Activated CD8-positive, alpha-beta memory T cell treated with anti-CD3 and anti-CD28 coated beads for 4 hours (primary cell): ENCODE results near the gene LGALS9B.
"Not testable (repeated sequence)": the region's sequence is repeated elsewhere in the genome, so short reads cannot be mapped to it uniquely, and the experiment has no call there.

Source experiments
- DNase-seq, 2 donors: peaks; one replicate each; pipeline ENCODE4 v3.0.0-alpha.2; 2020; ENCODE audit warnings: low read depth in 2 of 2

LGALS9B gene

DNA sequence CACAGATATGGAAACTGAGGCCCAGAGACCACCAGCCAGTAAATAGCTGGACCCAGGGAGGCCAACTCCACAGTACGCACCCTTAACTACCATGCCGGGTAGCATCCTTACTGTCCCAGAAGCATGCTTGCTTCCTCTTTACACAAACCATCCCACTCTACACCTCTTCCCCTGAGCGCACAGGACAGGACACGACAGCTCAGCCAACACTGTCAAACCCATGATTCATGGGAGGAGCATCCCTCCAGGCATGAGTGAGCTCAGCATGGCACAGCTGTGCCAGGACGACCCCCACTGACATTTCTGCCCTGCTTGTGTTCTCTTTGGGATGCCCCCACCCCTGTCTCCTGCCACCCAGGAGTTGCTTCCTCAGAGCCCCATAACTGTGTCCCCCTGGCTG lies 340 bp downstream of the LGALS9B start:
- not testable (repeated sequence) for DNase-seq

DNA sequence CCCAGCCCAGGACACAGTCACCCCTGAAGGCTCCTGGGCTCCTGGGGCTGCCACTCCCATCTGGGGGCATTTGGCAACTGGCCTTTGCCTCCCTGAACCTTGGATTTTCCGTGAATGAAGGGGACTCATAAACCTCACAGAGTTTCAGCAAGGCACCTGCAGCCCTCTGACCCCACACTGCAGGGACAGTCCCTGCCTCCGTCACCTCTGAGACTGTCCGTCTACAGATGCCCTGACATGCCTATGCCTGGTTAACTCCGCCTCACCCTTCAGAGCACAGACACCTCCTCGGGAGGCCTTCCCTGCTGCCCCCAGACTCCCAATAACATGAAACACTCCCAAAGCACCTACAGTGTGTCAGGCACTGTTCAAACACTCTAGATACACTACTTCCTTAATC lies 786 bp downstream of the LGALS9B start:
- DNase-seq = not testable (repeated sequence)

DNA sequence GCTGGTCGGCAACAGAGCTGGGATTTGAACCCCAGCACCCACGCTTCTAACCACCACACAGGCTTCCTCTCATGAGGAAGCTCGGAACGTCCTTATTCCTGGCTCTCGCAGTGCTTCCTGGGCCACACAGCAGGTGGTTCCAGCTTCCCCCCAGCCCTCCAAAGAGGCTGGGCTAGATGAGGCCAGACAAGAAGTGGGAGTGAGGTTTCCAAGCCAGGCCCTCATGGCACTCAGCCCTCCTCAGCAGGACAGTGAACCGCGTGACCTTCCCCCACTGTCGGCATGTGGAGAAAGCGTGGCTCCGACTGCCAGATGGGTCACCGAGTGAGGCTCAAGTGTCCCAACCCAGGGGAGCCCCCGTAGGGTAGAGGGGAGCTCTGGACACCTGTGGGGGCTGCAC lies 1.8 kb downstream of the LGALS9B start:
- DNase-seq = not testable (repeated sequence)

DNA sequence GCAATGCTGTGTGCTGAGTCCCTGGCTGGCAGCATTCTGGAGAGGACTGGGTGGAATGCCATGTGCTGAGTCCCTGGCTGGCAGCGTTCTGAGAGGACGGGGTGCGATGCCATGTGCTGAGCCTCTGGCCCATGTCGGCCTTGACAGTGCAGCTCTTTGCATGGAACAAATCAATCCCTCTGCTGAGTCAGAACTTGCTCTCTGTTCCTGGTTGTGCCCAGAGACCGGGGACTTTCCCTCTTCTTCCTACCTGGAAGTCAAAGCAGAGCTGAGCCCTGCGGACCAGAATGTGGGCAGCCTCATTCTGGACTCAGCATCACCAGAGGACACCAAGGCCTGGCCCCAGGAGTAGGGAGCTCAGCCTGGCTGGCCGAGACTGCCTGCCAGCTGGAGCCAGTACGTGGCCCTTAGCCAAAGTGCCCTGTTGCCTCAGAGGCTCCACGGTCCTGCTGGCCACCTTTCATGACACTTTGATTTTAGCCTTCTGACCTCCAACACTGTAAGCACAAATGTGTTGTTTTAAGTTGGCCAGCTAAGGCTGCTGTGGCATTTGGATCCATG lies 2.4 kb downstream of the LGALS9B start:
- not testable (repeated sequence) for DNase-seq

DNA sequence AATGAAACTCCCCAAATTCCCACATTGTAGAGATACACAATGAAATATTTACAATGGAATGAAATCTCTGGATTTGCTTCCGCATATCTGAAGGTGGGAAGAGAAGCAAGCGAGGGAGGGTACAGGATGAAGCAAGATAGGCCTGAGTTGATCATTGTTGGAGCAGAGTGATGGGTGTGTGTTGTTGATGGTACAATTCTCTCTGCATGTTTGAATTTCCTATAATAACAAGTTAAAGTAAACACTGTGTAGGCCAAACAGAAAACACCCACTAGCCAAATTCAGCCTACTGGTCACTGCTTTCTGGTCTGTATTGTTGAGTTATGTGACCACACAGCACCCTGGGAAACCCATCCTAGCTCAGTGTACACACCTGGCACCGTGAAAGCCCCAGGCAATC lies 5.2 kb downstream of the LGALS9B start:
- DNase-seq = not testable (repeated sequence)

DNA sequence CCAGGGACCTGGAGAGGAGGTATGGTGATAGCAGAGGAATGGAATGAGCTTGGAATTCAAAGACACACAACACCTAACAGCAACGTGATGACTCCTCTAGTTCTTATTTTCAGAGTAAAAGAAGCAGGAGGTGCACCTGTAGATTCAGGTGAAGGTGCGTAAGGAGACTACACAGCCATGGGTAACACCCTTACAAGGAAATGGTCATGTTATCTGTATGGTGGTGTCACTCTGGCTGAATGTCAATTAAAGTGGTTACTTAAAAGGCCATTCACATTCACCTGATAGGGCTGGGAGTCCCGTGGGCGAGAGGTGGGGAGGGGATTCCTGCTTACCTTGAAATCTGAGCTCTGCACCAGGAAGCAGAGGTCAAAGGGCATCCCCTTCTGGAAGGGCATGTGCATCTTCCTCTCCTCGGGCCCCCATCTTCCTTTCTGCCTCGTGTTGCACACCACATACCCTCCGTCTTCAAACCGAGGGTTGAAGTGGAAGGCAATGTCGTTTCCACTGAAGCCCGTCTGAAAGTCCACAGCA lies 9.4 kb downstream of the LGALS9B start:
- DNase-seq = not testable (repeated sequence)

DNA sequence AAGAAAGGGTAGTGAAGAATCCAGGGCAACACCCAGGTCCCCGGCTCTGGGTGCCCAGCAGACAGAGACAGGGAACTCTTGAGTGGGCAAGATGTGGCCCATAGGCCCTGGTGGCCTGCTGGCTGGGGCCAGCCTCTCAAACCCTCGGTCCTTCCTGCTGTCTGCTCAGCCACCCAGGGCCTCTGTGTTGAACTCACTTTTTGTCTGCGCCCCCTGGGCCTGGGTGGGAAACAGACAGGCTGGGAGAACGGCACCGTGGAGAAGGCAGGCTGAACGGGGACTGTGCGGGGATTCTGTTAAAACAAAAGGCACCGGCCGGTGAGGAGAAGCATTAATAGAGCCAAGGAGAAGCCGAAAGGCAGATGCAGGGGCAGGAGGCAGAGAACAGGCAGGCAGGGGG lies 12.2 kb downstream of the LGALS9B start:
- DNase-seq = not testable (repeated sequence)

DNA sequence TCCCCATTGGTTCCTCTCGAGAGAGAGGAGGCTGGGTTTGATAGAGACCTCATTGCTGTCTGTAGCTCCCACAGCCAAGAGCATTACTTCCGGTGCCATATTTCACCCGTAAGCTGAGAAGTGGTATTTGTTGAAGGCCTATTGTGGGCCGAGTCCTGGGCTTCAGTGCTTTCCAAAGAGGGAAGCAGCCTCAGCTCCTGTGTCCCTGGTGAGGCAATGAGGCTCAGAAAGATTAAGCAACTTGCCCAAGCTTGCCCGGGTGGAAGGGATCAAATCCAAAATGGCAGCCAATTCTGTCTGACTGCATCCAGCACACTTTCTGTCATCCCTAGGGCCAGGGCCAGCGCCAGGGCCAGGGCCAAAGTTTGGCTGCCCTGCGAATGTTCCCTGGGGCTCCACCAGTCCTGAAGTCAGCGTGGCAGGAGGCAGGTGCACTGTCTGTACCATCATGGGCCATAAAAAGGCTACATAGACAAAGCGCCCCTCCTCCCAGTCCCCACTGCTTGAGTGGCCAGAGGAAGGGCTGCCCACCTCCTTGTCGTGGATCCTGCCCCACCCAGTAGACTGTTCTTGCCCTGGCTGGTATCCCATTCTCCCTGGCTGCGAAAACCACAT lies 13.4 kb downstream of the LGALS9B start:
- not testable (repeated sequence) for DNase-seq

DNA sequence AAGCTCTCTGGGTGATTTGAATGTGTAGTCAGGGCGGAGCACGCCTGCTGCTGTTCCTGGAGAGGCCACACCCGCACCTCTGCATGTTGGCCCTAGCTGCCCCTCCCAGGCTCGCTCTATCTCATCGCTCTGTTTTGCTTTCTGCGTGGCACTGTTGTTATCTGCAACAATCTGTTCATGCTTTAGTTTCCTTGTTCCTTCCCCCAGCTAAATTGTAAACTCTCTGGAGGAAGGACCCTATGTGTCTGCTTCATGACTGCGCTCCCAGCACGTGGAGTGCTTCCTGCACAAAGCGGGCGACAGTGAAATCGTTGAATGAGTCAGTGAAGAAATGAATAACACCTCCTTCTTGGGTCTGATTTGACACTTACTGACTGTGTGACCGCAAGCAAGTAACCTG lies 16.5 kb downstream of the LGALS9B start:
- DNase-seq = not testable (repeated sequence)

DNA sequence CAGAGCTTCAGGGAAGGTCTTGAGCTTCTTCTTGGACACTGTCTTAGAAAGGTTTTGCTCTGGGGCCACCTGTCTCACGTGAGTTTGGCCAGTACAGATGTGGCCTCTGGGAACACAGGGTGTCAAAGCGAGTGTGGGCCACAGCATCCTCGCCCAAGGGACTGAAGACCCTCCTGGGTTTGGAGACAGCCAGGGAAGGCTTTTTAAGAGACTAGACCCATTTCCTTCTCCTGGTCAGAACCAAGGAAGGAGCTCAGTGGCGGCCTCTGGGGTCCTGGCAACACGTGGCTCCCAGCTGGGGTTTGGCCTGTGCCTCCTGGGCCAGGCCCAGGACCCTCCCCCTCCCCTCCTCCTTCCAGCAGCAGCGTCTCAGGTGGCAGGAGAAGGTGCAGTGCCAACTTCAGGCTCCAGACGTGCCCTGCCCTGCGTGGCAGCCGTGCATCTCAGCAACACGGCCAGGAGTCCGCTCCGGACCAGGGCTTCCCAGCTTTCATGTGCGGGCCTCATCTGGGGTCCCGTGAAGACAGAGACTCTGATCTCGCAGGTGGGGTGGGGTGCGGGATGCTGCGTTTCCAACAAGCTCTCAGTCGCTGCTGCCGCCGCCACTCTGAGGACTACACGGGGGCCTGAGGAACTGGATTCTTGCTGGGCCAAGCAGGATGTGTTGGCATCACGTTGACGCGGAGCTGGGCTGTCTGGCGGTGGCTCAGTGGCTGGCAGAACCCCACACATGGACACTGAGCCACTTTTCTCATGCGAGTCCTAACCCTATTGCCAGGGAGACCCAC lies 19.6 kb downstream of the LGALS9B start:
- DNase-seq = not testable (repeated sequence)

DNA sequence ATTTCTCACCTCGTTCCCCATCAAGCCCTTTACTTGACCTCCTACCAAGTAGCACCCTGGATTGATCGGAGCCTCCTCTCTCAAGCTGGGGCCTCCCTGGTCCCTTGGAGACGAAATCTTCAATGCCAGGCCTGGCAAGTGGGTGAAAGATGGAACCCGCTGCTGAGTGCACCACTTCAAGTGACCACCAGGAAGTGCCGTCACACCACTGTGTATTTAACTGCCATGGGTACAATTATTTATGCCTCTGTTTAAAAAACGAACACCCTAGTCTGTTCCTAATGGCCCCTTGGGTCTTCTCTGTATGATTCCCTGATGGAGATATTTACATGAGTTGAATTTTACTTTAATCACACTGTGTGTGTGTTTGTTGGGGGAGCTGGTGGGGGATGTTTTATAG lies 20.4 kb downstream of the LGALS9B start:
- DNase-seq = not testable (repeated sequence)

DNA sequence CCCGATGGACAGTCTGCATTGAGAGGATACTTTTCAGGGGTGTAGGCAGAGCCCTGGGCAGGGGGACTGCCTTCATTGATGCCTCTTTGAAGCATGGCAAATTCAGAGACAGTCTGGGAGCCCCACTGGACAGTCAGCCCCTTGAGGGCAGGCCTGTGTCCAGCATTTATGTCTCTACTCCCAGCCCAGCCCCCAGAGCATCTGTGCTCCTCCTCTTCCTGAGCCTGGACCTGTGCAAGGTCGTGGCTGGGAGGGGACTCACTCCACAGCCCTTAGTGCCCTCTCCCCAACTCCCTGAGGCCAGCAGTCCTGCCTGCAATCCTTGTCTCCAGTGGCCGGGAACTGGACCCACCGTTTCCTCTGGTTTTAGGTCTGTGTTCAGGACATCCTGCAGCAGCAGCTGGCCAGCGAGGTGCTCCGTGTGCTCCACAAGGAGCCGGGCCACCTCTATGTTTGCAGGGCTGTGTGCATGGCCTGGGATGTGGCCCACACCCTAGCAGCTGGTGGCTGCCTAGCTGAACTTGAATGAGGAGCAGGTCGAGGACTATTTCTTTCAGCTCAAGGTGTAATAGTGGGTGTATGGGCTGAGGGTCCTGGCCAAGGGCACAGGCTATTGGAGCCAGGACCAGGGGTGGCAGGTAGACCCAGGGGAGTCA lies 22.6 kb downstream of the LGALS9B start:
- not testable (repeated sequence) for DNase-seq

DNA sequence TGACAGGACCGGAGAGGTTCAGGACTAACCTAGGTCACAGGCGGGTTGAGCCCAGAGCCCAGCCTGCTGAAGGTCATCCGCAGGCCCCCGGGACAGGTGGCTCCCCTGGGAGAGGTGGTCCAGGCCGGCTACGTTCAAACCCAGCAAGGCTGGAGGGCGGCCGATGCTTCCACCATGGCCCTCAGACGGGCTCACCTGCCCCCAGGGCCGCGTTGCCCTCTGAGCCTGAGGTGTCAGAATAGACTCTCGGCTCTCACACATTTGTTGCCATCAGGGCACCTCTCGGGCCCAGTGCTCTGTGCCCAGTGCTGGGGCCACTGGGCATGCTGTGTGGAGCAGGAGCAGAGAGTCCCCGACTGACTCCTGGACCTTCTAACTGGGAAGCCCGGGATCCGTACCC lies 23.2 kb downstream of the LGALS9B start:
- DNase-seq = not testable (repeated sequence)

DNA sequence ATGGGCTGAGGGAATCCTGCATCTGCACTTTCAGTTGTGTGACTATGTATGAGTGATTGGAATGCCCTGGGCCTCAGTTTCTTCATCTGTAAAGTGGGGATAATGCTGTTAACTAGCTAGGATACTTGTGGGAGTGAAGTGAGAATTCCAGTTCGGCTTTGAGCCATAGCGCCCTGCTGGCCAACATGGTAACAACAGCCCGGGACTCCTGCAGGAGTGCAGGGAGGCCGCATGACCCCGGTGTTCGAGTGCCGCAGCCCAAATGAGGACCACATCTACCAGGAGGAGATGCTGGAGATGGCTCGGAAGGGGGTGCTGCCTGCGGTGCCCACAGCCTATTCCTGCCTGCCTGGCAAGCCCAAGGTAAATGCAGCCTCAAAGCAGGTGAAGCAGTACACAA lies 23.7 kb downstream of the LGALS9B start:
- not testable (repeated sequence) for DNase-seq

DNA sequence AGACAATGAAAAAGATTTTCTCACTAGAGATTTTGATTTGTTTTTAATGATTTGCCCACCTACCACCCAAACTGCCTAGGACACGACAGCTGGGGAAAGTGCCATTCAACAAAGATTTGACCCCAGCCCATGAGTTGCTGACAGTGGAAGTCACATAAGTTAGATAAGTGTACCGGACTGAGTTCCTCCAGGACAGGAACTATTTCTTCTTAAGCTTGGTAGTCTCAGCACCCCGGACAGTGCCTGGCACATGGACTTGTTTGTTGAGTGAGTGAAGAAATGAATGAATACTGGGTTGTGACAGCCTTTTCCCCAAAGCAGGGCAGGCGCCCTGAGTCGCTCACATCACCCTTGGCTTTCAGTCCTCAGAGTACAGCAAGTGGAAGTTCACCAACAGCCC lies 26.7 kb downstream of the LGALS9B start:
- not testable (repeated sequence) for DNase-seq

DNA sequence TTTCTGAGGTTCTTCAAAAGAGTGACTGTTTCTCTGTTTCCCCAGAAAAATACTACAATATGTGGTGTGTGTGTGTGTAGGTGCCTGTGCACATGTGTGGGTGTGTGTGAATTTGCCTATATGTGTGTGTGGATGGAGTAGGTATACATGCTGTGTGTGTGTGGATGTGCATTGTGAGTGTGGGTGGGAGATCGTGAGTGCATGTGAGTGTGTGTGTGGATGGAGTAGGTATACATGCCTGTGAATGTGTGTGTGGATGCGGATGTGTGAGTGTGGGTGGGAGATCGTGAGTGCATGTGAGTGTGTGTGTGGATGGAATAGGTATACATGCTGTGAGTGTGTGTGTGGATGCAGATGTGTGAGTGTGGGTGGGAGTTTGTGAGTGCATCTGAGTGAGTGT lies 32.2 kb downstream of the LGALS9B start:
- not testable (repeated sequence) for DNase-seq

DNA sequence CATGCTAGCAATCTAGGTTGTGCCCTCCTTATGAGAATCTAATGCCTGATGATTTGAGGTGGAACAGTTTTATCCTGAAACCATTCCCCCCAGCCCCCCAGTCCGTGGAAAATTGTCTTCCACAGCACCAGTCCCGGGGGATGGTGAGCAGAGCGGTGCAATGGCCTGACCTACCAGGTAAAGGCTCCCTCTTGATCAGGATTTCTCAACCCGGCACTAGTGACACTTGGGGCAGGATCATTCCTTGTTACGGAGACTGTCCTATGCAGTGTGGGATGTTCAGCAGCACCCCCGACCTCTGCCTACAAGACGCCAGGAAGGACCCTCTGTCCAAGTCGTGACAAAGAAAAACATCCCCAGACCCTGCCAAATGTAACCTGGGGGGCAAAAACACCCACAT lies 34.0 kb downstream of the LGALS9B start:
- DNase-seq = not testable (repeated sequence)

DNA sequence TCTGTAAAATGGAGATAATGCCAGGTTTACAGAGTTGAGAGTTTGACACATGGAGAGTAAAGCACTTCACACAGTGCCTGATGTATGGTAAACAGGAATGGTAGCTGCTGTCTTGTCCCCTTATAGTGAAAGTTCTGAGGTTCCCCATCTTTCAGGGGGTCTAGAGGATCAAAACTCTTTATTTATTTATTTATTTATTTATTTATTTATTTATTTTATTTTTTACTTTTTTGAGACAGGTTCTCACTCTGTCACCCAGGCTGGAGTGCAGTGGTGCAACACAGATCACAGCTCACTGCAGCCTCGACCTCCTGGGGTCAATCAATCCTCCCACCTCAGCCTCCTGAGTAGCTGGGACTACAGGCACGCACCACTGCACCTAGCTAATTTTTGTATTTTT lies 40.1 kb downstream of the LGALS9B start:
- not testable (repeated sequence) for DNase-seq

DNA sequence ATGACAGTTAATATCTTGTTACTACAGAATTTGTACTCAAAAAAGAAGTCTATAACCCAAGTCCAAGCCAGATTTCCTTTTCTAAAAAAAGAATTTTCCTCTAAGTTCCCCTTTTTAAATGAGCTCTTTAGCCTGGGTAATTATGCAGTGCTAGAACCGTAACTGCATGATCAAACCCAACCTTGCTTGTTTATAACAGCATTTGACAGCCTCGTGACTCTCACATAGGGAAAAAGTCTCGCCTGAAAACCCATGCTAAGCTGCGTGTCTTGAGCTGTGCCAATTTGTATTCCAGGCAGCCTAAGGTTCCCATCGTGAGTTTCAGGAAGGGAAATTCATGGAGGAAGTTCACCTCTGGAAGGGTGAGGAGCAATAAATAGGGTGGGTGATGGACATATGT lies 44.5 kb downstream of the LGALS9B start:
- not testable (repeated sequence) for DNase-seq

DNA sequence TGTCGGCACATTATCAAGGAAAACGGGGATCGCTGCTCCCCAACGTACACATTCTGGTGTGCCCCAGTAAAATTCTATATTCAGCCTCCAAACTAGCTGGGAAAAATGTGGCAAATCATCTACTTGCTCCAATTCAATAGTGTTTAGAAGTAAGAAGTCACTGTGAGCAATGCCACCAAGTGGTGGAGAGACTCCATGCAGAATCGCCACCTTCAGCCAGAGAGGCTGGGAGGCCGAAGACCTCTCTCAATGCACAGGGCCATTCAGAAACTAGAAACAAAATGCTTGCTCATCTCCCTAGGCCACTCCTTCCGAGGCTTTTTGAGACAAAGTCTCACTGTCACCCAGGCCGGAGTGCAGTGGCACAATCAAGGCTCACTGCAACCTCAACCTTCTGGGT lies 48.5 kb downstream of the LGALS9B start:
- not testable (repeated sequence) for DNase-seq

DNA sequence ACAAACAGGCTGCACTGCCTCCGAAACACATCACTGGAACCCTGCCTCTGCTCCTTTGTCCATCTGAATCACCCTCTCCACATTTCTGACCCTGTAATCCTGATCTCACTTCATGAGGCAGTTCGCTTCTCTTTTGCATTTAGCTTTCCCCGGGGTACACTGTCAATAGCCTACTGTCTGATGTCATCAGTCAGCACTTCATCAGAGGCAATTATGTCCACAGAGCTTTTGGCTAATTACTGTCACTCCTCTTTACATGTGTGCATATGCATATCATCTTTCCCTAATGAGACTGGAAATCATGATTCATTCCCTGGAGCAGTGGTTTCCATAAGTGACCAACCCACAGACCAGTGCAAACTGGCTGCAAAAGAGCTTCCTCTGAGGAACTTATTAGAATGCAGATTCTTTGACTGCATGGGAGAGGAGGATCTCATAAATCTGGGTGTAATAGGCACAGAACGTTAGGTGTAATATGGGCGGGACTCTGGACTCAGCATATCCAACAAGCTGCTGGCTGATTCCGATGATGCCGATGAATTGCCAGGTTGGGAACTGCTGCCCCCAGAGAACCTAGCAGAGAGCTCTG lies 49.8 kb downstream of the LGALS9B start:
- DNase-seq = not testable (repeated sequence)
